ENCODE results near the gene NUDT1. TPM values are rescaled to one million over a fixed set of nuclear protein-coding genes. Genes with fewer than 3 reads are reported as not detected.

Gene NUDT1
- total RNA-seq, 1 experiment from 2014 or later, result 47.4 TPM

DNA sequence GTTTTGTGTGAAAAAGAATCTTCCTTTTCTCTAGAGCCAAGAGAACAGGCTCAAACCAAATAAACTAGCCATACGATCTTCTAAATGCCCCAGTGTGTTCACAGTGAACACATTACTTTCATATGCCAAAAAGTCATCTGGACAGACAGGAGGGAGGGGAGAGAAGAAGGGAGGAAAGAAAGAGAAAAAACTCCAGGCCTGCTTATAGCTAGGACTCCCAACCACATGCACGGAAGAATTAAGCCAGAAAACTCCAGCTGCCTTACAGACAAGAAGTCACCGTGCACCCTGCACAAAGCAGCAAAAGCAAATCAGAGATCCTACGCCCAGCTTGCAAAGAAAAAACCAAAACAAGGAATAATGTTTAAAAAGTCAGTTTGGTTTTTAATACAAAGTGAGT lies 37.9 kb downstream of the NUDT1 start:
- Histone ChIP-seq H3K9me2 (ENCODE audit: insufficient read depth) (no peaks in the 10 kb centered on the region), H3K9ac (ENCODE audit: low read length) (no peak overlapping the region), H3K27ac (ENCODE audit: low read depth, low read length) (no peak overlapping the region), H3K4me2 (ENCODE audit: low read length) (no peak overlapping the region), H3K4me3 (replicated peaks in 1 of 2; ENCODE audit: low read depth in 1 of 2, low read length in 2 of 2) (no peak overlapping the region), H3K79me2 (ENCODE audit: insufficient read depth, low read length) (peaks cover 10% of the 10 kb centered on the region), H3K36me3 (ENCODE audit: control insufficient read depth in 1 of 2, insufficient read depth in 2 of 2, low read length in 2 of 2) (no peaks in the 10 kb centered on the region), H3K9me3 (ENCODE audit: control insufficient read depth in 1 of 2, insufficient read depth in 1 of 2, low read depth in 1 of 2, low read length in 2 of 2) (no peaks in the 10 kb centered on the region), H3K27me3 (ENCODE audit: insufficient read depth, low read length) (no peaks in the 10 kb centered on the region), H4K20me1 (ENCODE audit: insufficient read depth) (no peaks in the 10 kb centered on the region), H2AFZ (ENCODE audit: low read depth, low read length, poor library complexity, severe bottlenecking) (no peak overlapping the region), H3K4me1 (ENCODE audit: control insufficient read depth in 1 of 2, insufficient read depth in 2 of 2, low read length in 2 of 2) (no peaks in the 10 kb centered on the region)
- CTCF ChIA-PET, result no interaction called here
- POLR2A ChIA-PET, result no interaction called here
- intact Hi-C loops (cut with micrococcal nuclease), result no loop called here
- no TSS peak for BruUV-seq (replicated peaks)
- RAD21 ChIA-PET (ENCODE audit: low non-redundant PET in 1 of 2, low total read pairs in 2 of 2, uncharacterized antibody in 2 of 2, unreplicated experiment in 2 of 2), result no interaction called here
- ATAC-seq (no peak), DNase-seq (ENCODE audit: low read depth, low spot score) (no peak)
- TF ChIP-seq TCF7L2 (IDR thresholded peaks at IDR 0.05; ENCODE audit: borderline replicate concordance, extremely low read depth, insufficient read depth, insufficient read length) (no peak), ATF3 (IDR thresholded peaks at IDR 0.05) (no peak), RAD21 (IDR thresholded peaks at IDR 0.05; ENCODE audit: low read depth) (no peak), POLR2A (IDR thresholded peaks at IDR 0.05; ENCODE audit: borderline replicate concordance, extremely low read depth, insufficient read depth, insufficient read length) (no peak), EZH2 (IDR thresholded peaks at IDR 0.05) (no peak), CEBPB (IDR thresholded peaks at IDR 0.05; ENCODE audit: low read depth) (no peak), SRF (IDR thresholded peaks at IDR 0.05; ENCODE audit: low read depth) (no peak), POLR2AphosphoS5 (IDR thresholded peaks at IDR 0.05; ENCODE audit: low read depth, low read length) (no peak), CTCF (IDR thresholded peaks at IDR 0.05 in 2 of 3, conservative IDR thresholded peaks at IDR 0.05 in 1 of 3; ENCODE audit: borderline replicate concordance in 1 of 3, insufficient read depth in 1 of 3, low read depth in 2 of 3, low read length in 2 of 3) (no peak), YY1 (IDR thresholded peaks at IDR 0.05; ENCODE audit: extremely low read depth, insufficient replicate concordance, low read depth, low read length) (no peak), ZBTB33 (IDR thresholded peaks at IDR 0.05; ENCODE audit: extremely low read depth, insufficient replicate concordance, low read length) (no peak), ZNF274 (IDR thresholded peaks at IDR 0.05; ENCODE audit: low read depth, low read length) (no peak), FOSL1 (IDR thresholded peaks at IDR 0.05; ENCODE audit: low read depth) (no peak), SIN3A (IDR thresholded peaks at IDR 0.05; ENCODE audit: low read depth) (no peak), JUND (IDR thresholded peaks at IDR 0.05) (no peak), SP1 (IDR thresholded peaks at IDR 0.05; ENCODE audit: low read depth) (no peak), MAX (IDR thresholded peaks at IDR 0.05) (no peak)
